CD4-positive, CD25-positive, alpha-beta regulatory T cell (primary cell): ENCODE measurements around the gene SGCE. TPM values are rescaled to one million over a fixed set of nuclear protein-coding genes. Genes with fewer than 3 reads are reported as not detected.
"Not testable (repeated sequence)": the region's sequence is repeated elsewhere in the genome, so short reads cannot be mapped to it uniquely, and the experiment has no call there.

Source experiments
- ATAC-seq, 2 donors: fragments of 150-1000 bp; cut with Tn5 transposase; one replicate each; pipeline ENCODE4 v1.10.0; 2021; ENCODE audit warnings: low read depth in 2 of 2, moderate number of reproducible peaks in 2 of 2, moderate library complexity in 1 of 2
- DNase-seq, 3 donors: peaks; one replicate each; pipeline versions ENCODE4 v3.0.0 to v3.0.0-alpha.2; 2012 to 2022; ENCODE audit warnings: mixed read lengths in 1 of 3
- H3K27ac ChIP-seq: one replicate; pipeline ENCODE4 v1.7.0; 2013; ENCODE audit warnings: mild to moderate bottlenecking, low read length; ENCODE audit not compliant: insufficient read depth, poor library complexity, severe bottlenecking
- H3K27me3 ChIP-seq: one replicate; pipeline ENCODE4 v1.7.0; 2013; ENCODE audit warnings: low read length; ENCODE audit not compliant: control insufficient read depth, insufficient read depth
- H3K36me3 ChIP-seq: one replicate; pipeline ENCODE4 v1.7.0; 2013; ENCODE audit warnings: mild to moderate bottlenecking, low read length, moderate library complexity; ENCODE audit not compliant: control insufficient read depth, insufficient read depth
- H3K4me1 ChIP-seq: 2 replicates; pipeline ENCODE4 v1.7.0; 2013; ENCODE audit warnings: mild to moderate bottlenecking, low read length; ENCODE audit not compliant: insufficient read depth, control insufficient read depth, poor library complexity, severe bottlenecking
- H3K4me3 ChIP-seq: one replicate; pipeline ENCODE4 v1.7.0; 2013; ENCODE audit warnings: low read depth, mild to moderate bottlenecking, low read length, moderate library complexity
- H3K9me3 ChIP-seq, 2 experiments: 1 replicate in 1 of 2; 2 replicates in 1 of 2; pipeline ENCODE4 v1.7.0; 2013; ENCODE audit warnings: low read length in 2 of 2, mild to moderate bottlenecking in 1 of 2, moderate library complexity in 1 of 2; ENCODE audit not compliant: control insufficient read depth in 2 of 2
- H3K27ac Mint-ChIP-seq, 3 donors: one replicate each; pipeline ENCODE4 v1.8.0; 2020 to 2022; ENCODE audit warnings: mild to moderate bottlenecking in 3 of 3, mixed read lengths in 3 of 3, moderate library complexity in 2 of 3
- H3K27me3 Mint-ChIP-seq: one replicate; pipeline ENCODE4 v1.8.0; 2022; ENCODE audit warnings: mild to moderate bottlenecking, mixed read lengths
- H3K36me3 Mint-ChIP-seq: one replicate; pipeline ENCODE4 v1.8.0; 2020; ENCODE audit warnings: mixed read lengths
- H3K4me1 Mint-ChIP-seq, 4 donors: one replicate each; pipeline ENCODE4 v1.8.0; 2020 to 2022; ENCODE audit warnings: mixed read lengths in 4 of 4, mild to moderate bottlenecking in 1 of 4
- H3K4me3 Mint-ChIP-seq, 4 donors: one replicate each; pipeline ENCODE4 v1.8.0; 2020 to 2022; ENCODE audit warnings: mild to moderate bottlenecking in 4 of 4, mixed read lengths in 4 of 4, moderate library complexity in 3 of 4
- H3K9me3 Mint-ChIP-seq, 7 donors: one replicate each; pipeline ENCODE4 v1.8.0; 2020 to 2022; ENCODE audit warnings: mixed read lengths in 7 of 7, mild to moderate bottlenecking in 3 of 7, moderate library complexity in 2 of 7
- polyA plus RNA-seq, 4 donors: library from polyadenylated mRNA; unstranded; fragments of 300-500 nt; fragmentation: Illumina TruSeq; gene quantifications; one replicate each; pipeline ENCODE4 v1.2.3, GENCODE V29; 2021
- total RNA-seq: library from RNA; stranded (reverse); gene quantifications from one replicate; pipeline ENCODE4 v1.2.3, GENCODE V29; 2022

SGCE gene, protein sequence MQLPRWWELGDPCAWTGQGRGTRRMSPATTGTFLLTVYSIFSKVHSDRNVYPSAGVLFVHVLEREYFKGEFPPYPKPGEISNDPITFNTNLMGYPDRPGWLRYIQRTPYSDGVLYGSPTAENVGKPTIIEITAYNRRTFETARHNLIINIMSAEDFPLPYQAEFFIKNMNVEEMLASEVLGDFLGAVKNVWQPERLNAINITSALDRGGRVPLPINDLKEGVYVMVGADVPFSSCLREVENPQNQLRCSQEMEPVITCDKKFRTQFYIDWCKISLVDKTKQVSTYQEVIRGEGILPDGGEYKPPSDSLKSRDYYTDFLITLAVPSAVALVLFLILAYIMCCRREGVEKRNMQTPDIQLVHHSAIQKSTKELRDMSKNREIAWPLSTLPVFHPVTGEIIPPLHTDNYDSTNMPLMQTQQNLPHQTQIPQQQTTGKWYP
- total RNA-seq (1.5 TPM), polyA plus RNA-seq (1 to 10 TPM in 1 of 4 donors, under 1 TPM in 2, not detected in 1; 0.14 to 1.8 (median 0.56) TPM)

- Histone ChIP-seq H3K27me3 (peaks cover 34% of the 10 kb centered on the region), H3K36me3 (no peaks in the 10 kb centered on the region), H3K27ac (no peak within 1 kb of the TSS), H3K9me3 (no peaks in the 10 kb centered on the region), H3K4me1 (peaks cover 20% of the 10 kb centered on the region), H3K4me3 (peak within 1 kb of the TSS; percentile 79)
- Mint-ChIP-seq H3K27ac (peak within 1 kb of the TSS in 2 of 3 donors; percentile 33 to 87), H3K9me3 (peaks cover 0 to 2% (median 0%) of the 10 kb centered on the region in 7 donors), H3K27me3 (peaks cover 37% of the 10 kb centered on the region), H3K36me3 (no peaks in the 10 kb centered on the region), H3K4me1 (peaks cover 0 to 24% (median 12%) of the 10 kb centered on the region in 4 donors), H3K4me3 (peak within 1 kb of the TSS; percentile 84 to 94 (median 90))
- ATAC-seq (no peak), DNase-seq (peak; percentile 22 to 24 (median 23))
Measured at GRCh38 chr7:94655848-94656657, at the start of gene SGCE. SGCE (minus strand) TSS chr7:94656133; CDS start chr7:94656098, 35 bp downstream.

DNA sequence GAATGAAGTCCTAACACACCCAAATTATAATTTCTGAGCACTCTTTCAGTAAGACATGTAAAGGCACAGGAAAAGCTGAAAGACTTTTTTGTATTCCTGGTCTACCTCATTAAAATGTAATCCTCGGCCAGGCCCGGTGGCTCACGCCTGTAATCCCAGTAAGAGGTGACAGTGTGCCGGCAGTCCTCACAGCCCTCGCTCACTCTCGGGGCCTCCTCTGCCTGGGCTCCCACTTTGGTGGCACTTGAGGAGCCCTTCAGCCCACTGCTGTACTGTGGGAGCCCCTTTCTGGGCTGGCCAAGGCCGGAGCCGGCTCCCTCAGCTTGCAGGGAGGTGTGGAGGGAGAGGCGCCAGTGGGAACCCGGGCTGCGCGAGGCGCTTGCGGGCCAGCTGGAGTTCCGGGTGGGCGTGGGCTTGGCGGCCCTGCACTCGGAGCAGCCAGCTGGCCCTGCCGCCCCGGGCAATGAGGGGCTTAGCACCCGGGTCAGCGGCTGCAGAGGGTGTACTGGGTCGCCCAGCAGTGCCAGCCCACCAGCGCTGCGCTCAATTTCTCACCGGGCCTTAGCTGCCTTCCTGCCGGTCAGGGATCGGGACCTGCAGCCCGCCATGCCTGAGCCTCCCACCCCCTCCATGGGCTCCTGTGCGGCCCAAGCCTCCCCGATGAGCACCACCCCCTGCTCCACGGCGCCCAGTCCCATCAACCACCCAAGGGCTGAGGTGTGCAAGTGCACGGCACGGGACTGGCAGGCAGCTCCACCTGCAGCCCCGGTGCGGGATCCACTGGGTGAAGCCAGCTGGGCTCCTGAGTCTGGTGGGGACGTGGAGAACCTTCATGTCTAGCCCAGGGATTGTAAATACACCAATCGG, 49.5 kb upstream of the SGCE start:
- H3K27ac ChIP-seq, H3K4me3 Mint-ChIP-seq, ATAC-seq, H3K36me3 Mint-ChIP-seq, H3K27me3 ChIP-seq, H3K4me3 ChIP-seq, H3K9me3 ChIP-seq, H3K36me3 ChIP-seq, H3K4me1 ChIP-seq, H3K9me3 Mint-ChIP-seq, H3K27me3 Mint-ChIP-seq, H3K4me1 Mint-ChIP-seq, H3K27ac Mint-ChIP-seq, DNase-seq: not testable (repeated sequence)

DNA sequence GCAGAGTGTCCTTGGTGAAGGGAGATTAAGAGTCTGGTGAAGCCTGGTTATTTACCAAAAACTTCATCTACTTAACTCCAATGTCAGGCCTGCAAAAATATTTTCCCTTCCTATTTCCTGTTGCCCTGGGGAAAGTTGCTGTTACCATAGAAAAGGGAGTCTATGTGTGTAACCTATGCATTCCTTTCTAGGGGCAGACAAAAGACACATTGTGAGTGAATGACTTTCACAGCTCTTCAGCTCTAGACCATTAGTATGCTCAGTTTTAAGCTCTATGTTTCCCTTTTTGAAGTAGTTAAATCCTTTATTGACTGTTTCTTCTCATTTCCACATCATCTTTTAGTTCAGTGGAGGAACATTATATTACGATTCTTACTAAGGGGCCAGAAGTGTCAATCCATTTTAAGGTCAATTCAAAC, 45.6 kb upstream of the SGCE start:
- no peak overlapping the region for H3K4me3 ChIP-seq
- H3K9me3 Mint-ChIP-seq, result peaks cover 0 to 2% (median 0%) of the 10 kb centered on the region in 7 donors
- H3K9me3 ChIP-seq, result no peaks in the 10 kb centered on the region
- H3K27ac ChIP-seq, result no peak overlapping the region
- no peak overlapping the region for H3K4me3 Mint-ChIP-seq
- ATAC-seq, result no peak
- H3K27me3 Mint-ChIP-seq, result no peaks in the 10 kb centered on the region
- no peaks in the 10 kb centered on the region for H3K4me1 Mint-ChIP-seq
- H3K4me1 ChIP-seq, result no peaks in the 10 kb centered on the region
- H3K27ac Mint-ChIP-seq, result no peak overlapping the region
- H3K27me3 ChIP-seq, result no peaks in the 10 kb centered on the region
- H3K36me3 ChIP-seq, result no peaks in the 10 kb centered on the region
- no peaks in the 10 kb centered on the region for H3K36me3 Mint-ChIP-seq
- no peak for DNase-seq

DNA sequence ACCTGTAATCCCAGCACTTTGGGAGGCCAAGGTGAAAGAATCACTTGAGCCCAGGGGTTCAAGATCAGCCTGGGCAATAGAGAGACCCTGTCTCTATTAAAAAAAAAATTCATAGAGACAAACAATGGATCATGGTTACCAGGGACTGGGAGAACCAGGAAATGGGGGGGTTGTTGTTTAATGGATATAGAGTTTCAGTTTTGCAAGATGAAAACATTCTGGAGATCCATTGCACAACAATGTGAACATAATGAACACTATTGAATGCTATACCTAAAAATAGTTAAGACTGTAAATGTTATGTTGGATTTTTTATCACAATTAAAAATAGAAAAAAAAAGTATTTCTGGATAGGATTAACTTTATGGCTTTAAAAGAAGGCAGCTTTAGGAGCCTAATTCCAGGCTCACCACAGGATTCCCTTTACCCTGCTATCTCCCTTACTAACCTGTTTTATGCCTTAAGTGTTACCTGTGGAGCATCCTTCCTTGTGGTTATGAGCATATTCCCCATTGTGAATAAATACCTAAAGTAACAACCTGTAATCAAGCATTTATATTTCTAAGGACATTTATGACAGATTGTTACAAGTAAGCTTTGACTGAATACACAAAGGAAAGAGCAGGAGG, 45.1 kb upstream of the SGCE start:
- no peaks in the 10 kb centered on the region for H3K27me3 ChIP-seq
- no peaks in the 10 kb centered on the region for H3K36me3 ChIP-seq
- no peak overlapping the region for H3K27ac ChIP-seq
- H3K36me3 Mint-ChIP-seq, result no peaks in the 10 kb centered on the region
- no peak for ATAC-seq
- peaks cover 0 to 2% (median 0%) of the 10 kb centered on the region in 7 donors for H3K9me3 Mint-ChIP-seq
- H3K4me3 Mint-ChIP-seq, result no peak overlapping the region
- H3K9me3 ChIP-seq, result no peaks in the 10 kb centered on the region
- no peaks in the 10 kb centered on the region for H3K4me1 Mint-ChIP-seq
- no peak for DNase-seq
- H3K27ac Mint-ChIP-seq, result no peak overlapping the region
- no peak overlapping the region for H3K4me3 ChIP-seq
- H3K4me1 ChIP-seq, result no peaks in the 10 kb centered on the region
- H3K27me3 Mint-ChIP-seq, result no peaks in the 10 kb centered on the region

GRCh38 chr7:94698275-94698674, 42.3 kb upstream of the SGCE start:
- H3K27ac Mint-ChIP-seq, result no peak overlapping the region
- H3K27me3 Mint-ChIP-seq, result peaks cover 9% of the 10 kb centered on the region
- ATAC-seq (no peak), DNase-seq (no peak)
- H3K4me3 Mint-ChIP-seq, result no peak overlapping the region
- Histone ChIP-seq H3K9me3 (no peaks in the 10 kb centered on the region), H3K4me1 (no peaks in the 10 kb centered on the region), H3K27ac (no peak overlapping the region), H3K36me3 (no peaks in the 10 kb centered on the region), H3K4me3 (no peak overlapping the region), H3K27me3 (no peaks in the 10 kb centered on the region)
- H3K4me1 Mint-ChIP-seq, result no peaks in the 10 kb centered on the region
- peaks cover 0 to 2% (median 0%) of the 10 kb centered on the region in 7 donors for H3K9me3 Mint-ChIP-seq
- no peaks in the 10 kb centered on the region for H3K36me3 Mint-ChIP-seq

DNA sequence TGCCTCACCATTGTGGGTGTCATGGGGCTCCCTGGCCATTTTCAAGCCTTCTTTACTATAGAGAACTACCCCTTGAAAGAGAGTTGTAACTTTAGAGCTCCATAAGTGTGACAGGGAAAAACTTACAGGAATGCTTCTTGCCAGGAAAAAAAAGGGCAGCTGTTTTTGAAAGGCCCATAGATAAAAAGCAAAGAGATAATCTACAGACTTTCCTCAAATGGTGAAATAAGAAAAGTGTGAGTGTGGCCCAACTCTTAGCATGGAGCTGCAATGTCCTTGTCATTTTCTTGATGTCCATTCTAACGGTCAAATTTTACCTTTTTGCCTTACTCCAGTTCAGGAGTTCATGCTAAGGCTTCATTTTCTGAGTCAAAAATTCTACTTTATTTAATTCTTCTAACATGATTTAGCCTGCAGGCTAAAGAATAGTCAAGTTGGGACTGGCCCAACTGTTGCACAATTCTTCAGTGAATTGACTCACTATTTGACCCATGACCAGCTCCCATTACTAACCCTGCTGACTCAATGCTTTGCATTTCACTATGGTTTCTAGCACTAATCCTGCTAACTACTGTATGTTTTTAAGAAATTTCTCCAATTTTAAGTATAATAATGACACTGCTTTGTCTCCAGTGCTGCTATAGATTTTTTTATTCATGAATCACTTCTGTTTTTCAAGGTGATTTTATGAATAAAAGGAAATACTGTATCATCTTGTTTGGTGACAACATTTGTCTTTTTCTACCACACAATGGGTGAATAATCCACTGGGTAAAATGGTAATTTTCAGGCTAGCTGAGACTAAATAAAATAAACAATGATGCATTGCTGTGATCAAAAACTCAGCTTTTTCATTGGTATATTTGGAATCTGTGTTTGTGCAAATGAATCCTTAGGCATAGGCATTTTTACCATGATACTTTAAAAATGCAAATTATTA, 41.4 kb upstream of the SGCE start:
- no peaks in the 10 kb centered on the region for H3K36me3 ChIP-seq
- no peak overlapping the region for H3K4me3 Mint-ChIP-seq
- no peaks in the 10 kb centered on the region for H3K27me3 ChIP-seq
- no peak for DNase-seq
- H3K4me1 Mint-ChIP-seq, result no peaks in the 10 kb centered on the region
- H3K27ac Mint-ChIP-seq, result no peak overlapping the region
- H3K9me3 ChIP-seq, result no peaks in the 10 kb centered on the region
- H3K4me1 ChIP-seq, result no peaks in the 10 kb centered on the region
- peaks cover 14% of the 10 kb centered on the region for H3K27me3 Mint-ChIP-seq
- peaks cover 0 to 2% (median 0%) of the 10 kb centered on the region in 7 donors for H3K9me3 Mint-ChIP-seq
- ATAC-seq, result no peak
- H3K27ac ChIP-seq, result no peak overlapping the region
- H3K36me3 Mint-ChIP-seq, result no peaks in the 10 kb centered on the region
- no peak overlapping the region for H3K4me3 ChIP-seq
